Mesendoderm (in vitro differentiated cells): ENCODE data around the gene ELAC1.
"Not testable (repeated sequence)": the region's sequence is repeated elsewhere in the genome, so short reads cannot be mapped to it uniquely, and the experiment has no call there.

Experiments used
- DNase-seq: peaks from one replicate; pipeline ENCODE4 v3.0.0; 2013
- H2AK5ac ChIP-seq: 2 replicates; pipeline ENCODE4 v1.6.1; 2013; ENCODE audit warnings: low read length, inconsistent platforms
- H2BK120ac ChIP-seq: 2 replicates; pipeline ENCODE4 v1.6.1; 2013; ENCODE audit warnings: low read depth, mild to moderate bottlenecking, low read length, moderate library complexity, mixed read lengths
- H2BK15ac ChIP-seq: replicated peaks from 2 replicates; pipeline ENCODE4 v1.6.1; 2013; ENCODE audit warnings: low read depth, mild to moderate bottlenecking, moderate library complexity
- H2BK5ac ChIP-seq: 2 replicates; pipeline ENCODE4 v1.6.1; 2013; ENCODE audit warnings: low read length, inconsistent platforms
- H3K18ac ChIP-seq: 2 replicates; pipeline ENCODE4 v1.6.1; 2013; ENCODE audit warnings: mild to moderate bottlenecking, low read length, mixed read lengths
- H3K23ac ChIP-seq: one replicate; pipeline ENCODE4 v1.6.1; 2013; ENCODE audit warnings: low read length
- H3K27ac ChIP-seq: 2 replicates; pipeline ENCODE4 v1.5.1; 2013; ENCODE audit warnings: low read depth, mild to moderate bottlenecking, inconsistent platforms, low read length, moderate library complexity
- H3K27me3 ChIP-seq: 2 replicates; pipeline ENCODE4 v1.6.1; 2013; ENCODE audit warnings: low read length, control low read depth, mild to moderate bottlenecking, inconsistent platforms; ENCODE audit not compliant: insufficient read depth, poor library complexity
- H3K36me3 ChIP-seq: 2 replicates; pipeline ENCODE4 v1.6.1; 2013; ENCODE audit warnings: low read length, inconsistent platforms; ENCODE audit not compliant: control insufficient read depth, insufficient read depth
- H3K4ac ChIP-seq: one replicate; pipeline ENCODE4 v1.6.1; 2013; ENCODE audit warnings: low read depth, mild to moderate bottlenecking, low read length, moderate library complexity
- H3K4me1 ChIP-seq: 2 replicates; pipeline ENCODE4 v1.6.1; 2013; ENCODE audit warnings: low read depth, low read length, inconsistent platforms; ENCODE audit not compliant: control insufficient read depth
- H3K4me2 ChIP-seq: 2 replicates; pipeline ENCODE4 v1.6.1; 2013; ENCODE audit warnings: low read length
- H3K4me3 ChIP-seq: 2 replicates; pipeline ENCODE4 v1.5.1; 2013; ENCODE audit warnings: mild to moderate bottlenecking, low read length
- H3K56ac ChIP-seq: one replicate; pipeline ENCODE4 v1.6.1; 2013; ENCODE audit warnings: low read length
- H3K79me1 ChIP-seq: 2 replicates; pipeline ENCODE4 v1.6.1; 2013; ENCODE audit warnings: low read length, inconsistent platforms
- H3K79me2 ChIP-seq: 2 replicates; pipeline ENCODE4 v1.6.1; 2013; ENCODE audit warnings: mild to moderate bottlenecking, low read length; ENCODE audit not compliant: control insufficient read depth, insufficient read depth
- H3K9ac ChIP-seq: 2 replicates; pipeline ENCODE4 v1.6.1; 2013; ENCODE audit warnings: low read length, inconsistent platforms
- H4K5ac ChIP-seq: one replicate; pipeline ENCODE4 v1.6.1; 2013; ENCODE audit warnings: low read length
- H4K8ac ChIP-seq: one replicate; pipeline ENCODE4 v1.6.1; 2013; ENCODE audit warnings: low read depth, mild to moderate bottlenecking, control low read depth, low read length, moderate library complexity
- WGBS: extraction: QIAGEN DNeasy Blood & Tissue Kit; methylation state at CpG from one replicate; pipeline ENCODE4 v1.1.7; 2013; ENCODE audit warnings: low lambda C conversion rate, missing lambda C conversion rate; ENCODE audit not compliant: insufficient coverage; ENCODE audit errors: extremely low coverage; 5-methylcytosine and 5-hydroxymethylcytosine counted together

The ELAC1 gene

DNA sequence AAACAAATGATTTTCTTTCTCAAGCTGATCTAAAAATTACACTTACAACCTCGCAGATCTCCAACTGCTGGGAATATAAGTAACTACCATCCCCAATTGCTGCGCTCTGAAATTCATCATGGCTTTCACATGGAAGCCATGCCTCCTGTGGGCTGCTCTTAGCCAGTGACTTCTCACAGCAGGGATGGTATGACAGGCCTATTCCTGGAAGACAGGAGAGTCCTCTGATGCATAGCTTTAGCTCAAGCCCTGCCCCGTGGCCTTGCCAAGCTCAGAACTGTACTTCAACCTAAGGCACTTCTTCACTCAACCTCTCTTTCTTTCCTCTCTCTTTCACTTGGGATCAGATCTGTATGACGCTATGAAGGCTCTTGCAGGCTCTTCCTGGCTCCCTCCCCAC is 12.6 kb upstream of the ELAC1 start:
- no peak overlapping the region for H3K4ac ChIP-seq
- H4K8ac ChIP-seq: no peak overlapping the region
- no peak overlapping the region for H3K4me2 ChIP-seq
- H3K79me2 ChIP-seq: no peaks in the 10 kb centered on the region
- no peak overlapping the region for H2BK15ac ChIP-seq
- no peak overlapping the region for H2BK120ac ChIP-seq
- H4K5ac ChIP-seq: no peak overlapping the region
- peak; percentile 26 for DNase-seq
- no peak overlapping the region for H3K27ac ChIP-seq
- no peak overlapping the region for H3K56ac ChIP-seq
- H3K9ac ChIP-seq: no peak overlapping the region
- H3K18ac ChIP-seq: no peak overlapping the region
- no peak overlapping the region for H2AK5ac ChIP-seq
- no peak overlapping the region for H3K4me3 ChIP-seq
- H3K36me3 ChIP-seq: no peaks in the 10 kb centered on the region
- H3K4me1 ChIP-seq: no peaks in the 10 kb centered on the region
- H3K23ac ChIP-seq: no peak overlapping the region
- WGBS: no CpG with 5 or more reads among the region's 4 CpGs
- no peaks in the 10 kb centered on the region for H3K27me3 ChIP-seq
- no peaks in the 10 kb centered on the region for H3K79me1 ChIP-seq
- H2BK5ac ChIP-seq: no peak overlapping the region

DNA sequence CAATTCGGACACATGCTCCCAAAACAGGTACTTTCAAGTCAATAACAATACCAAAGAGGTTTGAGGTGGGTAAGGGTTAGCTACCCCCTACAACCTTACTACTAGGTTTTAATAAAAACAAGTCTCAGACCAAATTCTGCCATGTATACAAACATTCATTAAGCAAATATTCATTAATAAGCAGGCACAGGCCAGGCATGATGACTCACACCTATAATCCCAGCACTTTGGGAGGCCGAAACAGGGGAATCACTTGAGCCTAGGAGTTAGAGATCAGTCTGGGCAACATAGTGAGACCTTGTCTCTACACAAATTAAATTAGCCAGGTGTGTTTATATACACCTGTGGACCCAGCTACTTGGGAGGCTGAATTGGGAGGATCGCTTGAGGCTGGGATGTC is 11.7 kb upstream of the ELAC1 start:
- no peak overlapping the region for H2BK15ac ChIP-seq
- WGBS: no CpG with 5 or more reads among the region's 3 CpGs
- no peaks in the 10 kb centered on the region for H3K4me1 ChIP-seq
- no peak overlapping the region for H3K56ac ChIP-seq
- H2AK5ac ChIP-seq: no peak overlapping the region
- DNase-seq: no peak
- H3K79me2 ChIP-seq: no peaks in the 10 kb centered on the region
- no peak overlapping the region for H3K4ac ChIP-seq
- H3K27me3 ChIP-seq: no peaks in the 10 kb centered on the region
- no peak overlapping the region for H3K4me3 ChIP-seq
- H3K27ac ChIP-seq: no peak overlapping the region
- no peak overlapping the region for H4K8ac ChIP-seq
- no peak overlapping the region for H2BK5ac ChIP-seq
- H3K9ac ChIP-seq: no peak overlapping the region
- H3K79me1 ChIP-seq: no peaks in the 10 kb centered on the region
- no peak overlapping the region for H3K4me2 ChIP-seq
- no peaks in the 10 kb centered on the region for H3K36me3 ChIP-seq
- H3K18ac ChIP-seq: no peak overlapping the region
- no peak overlapping the region for H4K5ac ChIP-seq
- no peak overlapping the region for H2BK120ac ChIP-seq
- no peak overlapping the region for H3K23ac ChIP-seq

DNA sequence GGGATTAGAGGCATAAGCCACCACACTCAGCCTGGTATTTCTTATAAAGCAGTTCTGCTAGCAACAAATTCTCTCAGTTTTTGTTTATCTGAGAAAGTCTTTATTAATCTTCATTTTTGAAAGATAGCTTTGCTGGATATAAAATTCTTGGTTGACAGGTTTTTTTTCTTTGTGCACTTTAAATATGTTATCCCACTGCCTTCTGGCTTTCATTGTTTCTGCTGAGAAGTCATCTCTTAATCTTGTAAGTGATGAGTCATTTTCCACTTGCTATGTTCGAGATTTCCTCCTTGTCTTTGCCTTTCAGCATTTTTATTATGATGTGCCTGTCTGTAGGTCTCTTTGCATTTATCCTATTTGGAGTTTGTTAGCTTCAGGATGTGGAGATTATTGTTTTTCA is 5.9 kb upstream of the ELAC1 start:
- H2BK120ac ChIP-seq: no peak overlapping the region
- no peak overlapping the region for H3K9ac ChIP-seq
- H3K4me1 ChIP-seq: no peaks in the 10 kb centered on the region
- H2BK15ac ChIP-seq: no peak overlapping the region
- DNase-seq: peak; percentile 28
- H3K27ac ChIP-seq: no peak overlapping the region
- no peak overlapping the region for H2BK5ac ChIP-seq
- no peak overlapping the region for H3K4me2 ChIP-seq
- no peak overlapping the region for H4K5ac ChIP-seq
- WGBS: no CpG with 5 or more reads among the region's 1 CpG
- no peak overlapping the region for H3K18ac ChIP-seq
- no peaks in the 10 kb centered on the region for H3K79me2 ChIP-seq
- no peak overlapping the region for H3K4me3 ChIP-seq
- H4K8ac ChIP-seq: no peak overlapping the region
- no peak overlapping the region for H3K56ac ChIP-seq
- no peak overlapping the region for H3K23ac ChIP-seq
- H2AK5ac ChIP-seq: no peak overlapping the region
- H3K4ac ChIP-seq: no peak overlapping the region
- H3K79me1 ChIP-seq: no peaks in the 10 kb centered on the region
- H3K36me3 ChIP-seq: no peaks in the 10 kb centered on the region
- H3K27me3 ChIP-seq: no peaks in the 10 kb centered on the region

DNA sequence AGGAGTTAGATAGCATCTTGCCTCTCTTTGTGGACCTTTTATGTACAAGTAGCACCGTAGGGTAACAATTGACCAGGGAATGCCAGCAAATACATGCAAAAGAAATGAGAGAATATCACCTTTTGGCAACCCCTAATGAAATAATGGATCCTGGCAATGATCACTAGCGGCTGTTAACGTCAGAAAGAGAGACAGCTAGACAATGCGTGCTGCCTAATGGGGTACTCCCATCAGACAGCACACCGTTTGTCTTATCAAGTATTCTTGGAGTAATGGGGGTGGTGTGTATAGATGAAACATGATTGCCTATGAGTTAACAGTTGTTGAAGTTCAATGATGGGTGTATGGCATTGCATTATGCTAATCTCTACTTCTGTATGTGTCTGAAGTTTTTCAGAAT is 1.6 kb downstream of the ELAC1 start:
- H3K4me3 ChIP-seq: no peak overlapping the region
- H2BK5ac ChIP-seq: no peak overlapping the region
- no peaks in the 10 kb centered on the region for H3K79me2 ChIP-seq
- peaks cover 2% of the 10 kb centered on the region for H3K4me1 ChIP-seq
- H2BK15ac ChIP-seq: no peak overlapping the region
- no peak overlapping the region for H3K56ac ChIP-seq
- no peak overlapping the region for H4K5ac ChIP-seq
- no peak overlapping the region for H3K18ac ChIP-seq
- no CpG with 5 or more reads among the region's 5 CpGs for WGBS
- H3K4me2 ChIP-seq: no peak overlapping the region
- no peak for DNase-seq
- H3K36me3 ChIP-seq: no peaks in the 10 kb centered on the region
- H2AK5ac ChIP-seq: no peak overlapping the region
- H3K23ac ChIP-seq: no peak overlapping the region
- no peak overlapping the region for H4K8ac ChIP-seq
- H3K9ac ChIP-seq: no peak overlapping the region
- no peak overlapping the region for H3K4ac ChIP-seq
- no peaks in the 10 kb centered on the region for H3K27me3 ChIP-seq
- H3K27ac ChIP-seq: no peak overlapping the region
- no peaks in the 10 kb centered on the region for H3K79me1 ChIP-seq
- no peak overlapping the region for H2BK120ac ChIP-seq

DNA sequence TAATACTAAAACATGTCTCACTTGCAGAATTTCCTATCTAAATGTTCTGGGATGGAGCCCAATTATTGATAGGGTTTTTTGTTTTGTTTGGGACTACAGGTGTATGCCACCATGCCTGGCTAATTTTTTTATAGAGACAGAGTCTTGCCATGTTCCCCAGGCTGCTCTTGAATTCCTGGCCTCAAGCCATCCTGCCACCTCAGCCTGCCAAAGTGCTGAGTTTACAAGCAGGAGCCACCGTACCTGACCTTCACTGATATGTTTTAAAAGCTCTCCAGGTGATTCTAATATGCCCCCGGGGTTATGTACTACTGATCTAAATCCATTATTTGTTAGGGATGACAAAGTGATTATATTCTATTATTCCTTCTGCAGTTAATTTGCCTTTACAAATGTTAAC is 2.2 kb downstream of the ELAC1 start:
- no CpG with 5 or more reads among the region's 2 CpGs for WGBS
- H3K4me2 ChIP-seq: no peak overlapping the region
- DNase-seq: no peak
- no peak overlapping the region for H3K9ac ChIP-seq
- H3K79me1 ChIP-seq: no peaks in the 10 kb centered on the region
- H2BK5ac ChIP-seq: no peak overlapping the region
- H3K4me3 ChIP-seq: no peak overlapping the region
- no peaks in the 10 kb centered on the region for H3K79me2 ChIP-seq
- H3K4ac ChIP-seq: no peak overlapping the region
- H3K27ac ChIP-seq: no peak overlapping the region
- H3K18ac ChIP-seq: no peak overlapping the region
- no peak overlapping the region for H4K5ac ChIP-seq
- no peak overlapping the region for H2AK5ac ChIP-seq
- no peak overlapping the region for H2BK15ac ChIP-seq
- H3K27me3 ChIP-seq: no peaks in the 10 kb centered on the region
- no peaks in the 10 kb centered on the region for H3K36me3 ChIP-seq
- peaks cover 2% of the 10 kb centered on the region for H3K4me1 ChIP-seq
- H4K8ac ChIP-seq: no peak overlapping the region
- no peak overlapping the region for H3K56ac ChIP-seq
- H2BK120ac ChIP-seq: no peak overlapping the region
- no peak overlapping the region for H3K23ac ChIP-seq

DNA sequence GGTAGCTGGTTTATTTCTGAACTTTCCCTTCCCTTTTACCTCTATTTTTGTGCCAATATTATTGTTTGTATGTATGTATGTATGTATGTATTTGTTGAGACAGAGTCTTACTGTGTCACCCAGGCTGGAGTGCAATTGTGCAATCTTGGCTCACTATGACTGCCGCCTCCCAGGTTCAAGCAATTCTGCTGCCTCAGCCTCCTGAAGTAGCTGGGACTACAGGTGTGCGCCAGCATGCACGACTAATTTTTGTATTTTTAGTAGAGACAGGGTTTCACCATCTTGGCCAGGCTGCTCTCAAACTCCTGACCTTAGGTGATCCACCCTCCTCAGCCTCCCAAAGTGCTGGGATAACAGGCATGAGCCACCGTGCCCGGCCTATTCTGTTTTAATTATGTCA is 4.6 kb downstream of the ELAC1 start:
- not testable (repeated sequence) for H2BK120ac ChIP-seq

More for the DNA sequence above, 4.6 kb downstream of the ELAC1 start:
- H3K79me1 ChIP-seq, H3K18ac ChIP-seq, H3K36me3 ChIP-seq, H3K9ac ChIP-seq, H4K5ac ChIP-seq, H2AK5ac ChIP-seq, H4K8ac ChIP-seq, H3K79me2 ChIP-seq, H3K27ac ChIP-seq, H3K4ac ChIP-seq, H3K4me3 ChIP-seq, DNase-seq, H3K56ac ChIP-seq, H3K23ac ChIP-seq, H2BK5ac ChIP-seq, H3K4me1 ChIP-seq, H2BK15ac ChIP-seq, H3K27me3 ChIP-seq, H3K4me2 ChIP-seq: not testable (repeated sequence)
- no CpG with 5 or more reads among the region's 5 CpGs for WGBS
